ENCODE results near the gene RAB5A. TPM values are rescaled to one million over a fixed set of nuclear protein-coding genes. Genes with fewer than 3 reads are reported as not detected.

Gene RAB5A
- total RNA-seq, 1 experiment from 2014 or later = 49.7 TPM

DNA sequence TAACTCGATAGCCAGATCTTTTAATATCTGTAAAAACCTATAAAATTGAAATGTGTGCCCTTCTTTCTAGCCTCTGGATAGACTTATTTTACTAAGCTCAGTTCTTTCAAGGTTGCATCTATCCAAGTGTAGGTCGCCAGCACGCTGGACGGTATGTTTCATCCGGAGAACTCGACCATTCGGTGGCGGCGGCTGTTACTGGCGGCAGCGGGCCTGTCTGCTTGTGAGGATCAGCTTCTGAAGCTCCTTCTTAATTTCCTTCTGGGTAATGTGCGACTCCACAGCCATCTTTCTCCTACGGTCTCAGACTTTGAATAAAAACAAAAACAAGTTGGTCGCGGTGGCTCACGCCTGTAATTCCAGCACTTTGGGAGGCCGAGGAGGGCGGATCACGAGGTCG, 61.1 kb downstream of the RAB5A start:
- H3K4me1 ChIP-seq (ENCODE audit: insufficient read depth, low read length, poor library complexity, severe bottlenecking) = no peaks in the 10 kb centered on the region
- no peaks in the 10 kb centered on the region for H3K27me3 ChIP-seq (replicated peaks; ENCODE audit: insufficient read depth, low read depth, low read length, poor library complexity)
- intact Hi-C loops (cut with micrococcal nuclease; ENCODE audit: unreplicated experiment) = no loop called here
- TF ChIP-seq EZH2 (IDR thresholded peaks at IDR 0.05; ENCODE audit: borderline replicate concordance, low read depth, low read length, poor library complexity, severe bottlenecking) = no peak
- TF ChIP-seq, protein P1, sequence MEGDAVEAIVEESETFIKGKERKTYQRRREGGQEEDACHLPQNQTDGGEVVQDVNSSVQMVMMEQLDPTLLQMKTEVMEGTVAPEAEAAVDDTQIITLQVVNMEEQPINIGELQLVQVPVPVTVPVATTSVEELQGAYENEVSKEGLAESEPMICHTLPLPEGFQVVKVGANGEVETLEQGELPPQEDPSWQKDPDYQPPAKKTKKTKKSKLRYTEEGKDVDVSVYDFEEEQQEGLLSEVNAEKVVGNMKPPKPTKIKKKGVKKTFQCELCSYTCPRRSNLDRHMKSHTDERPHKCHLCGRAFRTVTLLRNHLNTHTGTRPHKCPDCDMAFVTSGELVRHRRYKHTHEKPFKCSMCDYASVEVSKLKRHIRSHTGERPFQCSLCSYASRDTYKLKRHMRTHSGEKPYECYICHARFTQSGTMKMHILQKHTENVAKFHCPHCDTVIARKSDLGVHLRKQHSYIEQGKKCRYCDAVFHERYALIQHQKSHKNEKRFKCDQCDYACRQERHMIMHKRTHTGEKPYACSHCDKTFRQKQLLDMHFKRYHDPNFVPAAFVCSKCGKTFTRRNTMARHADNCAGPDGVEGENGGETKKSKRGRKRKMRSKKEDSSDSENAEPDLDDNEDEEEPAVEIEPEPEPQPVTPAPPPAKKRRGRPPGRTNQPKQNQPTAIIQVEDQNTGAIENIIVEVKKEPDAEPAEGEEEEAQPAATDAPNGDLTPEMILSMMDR (conservative IDR thresholded peaks at IDR 0.05; ENCODE audit: low read depth, low read length) = no peak
- no peak overlapping the region for H3K4me3 ChIP-seq (ENCODE audit: low read depth, low read length, poor library complexity, severe bottlenecking)
- ChIA-PET CTCF (no interaction called here), POLR2A (ENCODE audit: low non-redundant PET) (no interaction called here)
- no TSS peak for BruUV-seq (replicated peaks)
- no peak for DNase-seq (ENCODE audit: low spot score)
- no peaks in the 10 kb centered on the region for H3K9me3 ChIP-seq (ENCODE audit: low read depth, low read length, poor library complexity, severe bottlenecking)
- H3K36me3 ChIP-seq (ENCODE audit: insufficient read depth, low read length, poor library complexity, severe bottlenecking) = no peaks in the 10 kb centered on the region
- H3K27ac ChIP-seq (ENCODE audit: low read depth, low read length, poor library complexity, severe bottlenecking) = no peak overlapping the region

DNA sequence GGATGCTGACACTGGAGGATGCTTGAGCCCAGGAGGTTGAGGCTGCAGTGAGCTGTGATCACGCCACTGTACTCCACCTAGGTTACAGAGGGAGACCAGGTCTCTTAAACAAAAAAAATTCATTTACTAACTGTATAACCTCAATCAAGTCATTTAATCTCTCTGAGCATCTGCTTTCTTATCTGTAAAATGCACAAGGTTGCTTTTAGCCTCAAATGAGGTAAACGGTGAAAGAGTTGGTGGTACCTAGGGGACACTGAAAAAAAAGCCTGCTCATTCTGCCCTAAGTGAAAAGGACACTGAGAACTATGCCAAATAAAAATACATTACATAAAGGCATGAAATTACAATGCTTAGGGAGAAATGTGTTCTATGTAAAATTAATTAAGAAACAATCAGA, 61.7 kb downstream of the RAB5A start:
- Histone ChIP-seq H3K27ac (ENCODE audit: low read depth, low read length, poor library complexity, severe bottlenecking) (no peak overlapping the region), H3K4me1 (ENCODE audit: insufficient read depth, low read length, poor library complexity, severe bottlenecking) (no peaks in the 10 kb centered on the region), H3K4me3 (ENCODE audit: low read depth, low read length, poor library complexity, severe bottlenecking) (no peak overlapping the region), H3K9me3 (ENCODE audit: low read depth, low read length, poor library complexity, severe bottlenecking) (no peaks in the 10 kb centered on the region), H3K27me3 (replicated peaks; ENCODE audit: insufficient read depth, low read depth, low read length, poor library complexity) (no peaks in the 10 kb centered on the region), H3K36me3 (ENCODE audit: insufficient read depth, low read length, poor library complexity, severe bottlenecking) (no peaks in the 10 kb centered on the region)
- ChIA-PET POLR2A (ENCODE audit: low non-redundant PET) (no interaction called here), CTCF (no interaction called here)
- BruUV-seq (replicated peaks) = no TSS peak
- DNase-seq (ENCODE audit: low spot score) = no peak
- TF ChIP-seq, protein P1 (conservative IDR thresholded peaks at IDR 0.05; ENCODE audit: low read depth, low read length) = no peak
- no peak for TF ChIP-seq EZH2 (IDR thresholded peaks at IDR 0.05; ENCODE audit: borderline replicate concordance, low read depth, low read length, poor library complexity, severe bottlenecking)
- intact Hi-C loops (cut with micrococcal nuclease; ENCODE audit: unreplicated experiment) = no loop called here

DNA sequence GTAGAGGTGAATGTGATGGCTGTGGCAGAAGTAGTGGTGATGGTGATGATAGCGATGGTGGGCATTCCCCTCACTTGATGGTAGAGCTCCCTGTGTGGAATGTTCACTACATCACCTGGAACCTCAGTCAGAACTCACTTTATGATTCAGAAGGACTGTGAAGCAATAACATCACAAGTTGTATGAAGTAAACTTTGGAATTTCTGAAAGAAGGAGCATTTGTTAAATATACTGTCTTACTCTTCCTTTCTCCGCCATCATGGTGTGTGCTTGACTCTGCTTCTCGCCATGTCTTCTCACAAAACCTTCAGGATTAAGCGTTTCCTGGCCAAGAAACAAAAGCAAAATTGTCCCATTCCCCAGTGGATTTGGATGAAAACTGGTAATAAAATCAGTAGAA, 65.3 kb downstream of the RAB5A start, which contains the start of gene PP2D1:
PP2D1 (minus strand) TSS at position 101 of the 400 bp plus-strand sequence. CDS start 192 bp downstream, outside the sequence.
- TF ChIP-seq, protein P1 (conservative IDR thresholded peaks at IDR 0.05; ENCODE audit: low read depth, low read length) = no peak
- no peak for TF ChIP-seq EZH2 (IDR thresholded peaks at IDR 0.05; ENCODE audit: borderline replicate concordance, low read depth, low read length, poor library complexity, severe bottlenecking)
- ChIA-PET CTCF (no interaction called here), POLR2A (ENCODE audit: low non-redundant PET) (no interaction called here)

More for the DNA sequence above, 65.3 kb downstream of the RAB5A start, which contains the start of gene PP2D1:
- no TSS peak for BruUV-seq (replicated peaks)
- H3K27ac ChIP-seq (ENCODE audit: low read depth, low read length, poor library complexity, severe bottlenecking) = no peak within 1 kb of the TSS
- H3K27me3 ChIP-seq (replicated peaks; ENCODE audit: insufficient read depth, low read depth, low read length, poor library complexity) = no peaks in the 10 kb centered on the region
- no peaks in the 10 kb centered on the region for H3K9me3 ChIP-seq (ENCODE audit: low read depth, low read length, poor library complexity, severe bottlenecking)
- H3K4me1 ChIP-seq (ENCODE audit: insufficient read depth, low read length, poor library complexity, severe bottlenecking) = no peaks in the 10 kb centered on the region
- no peak for DNase-seq (ENCODE audit: low spot score)
- no peak within 1 kb of the TSS for H3K4me3 ChIP-seq (ENCODE audit: low read depth, low read length, poor library complexity, severe bottlenecking)
- intact Hi-C loops (cut with micrococcal nuclease; ENCODE audit: unreplicated experiment) = no loop called here
- H3K36me3 ChIP-seq (ENCODE audit: insufficient read depth, low read length, poor library complexity, severe bottlenecking) = no peaks in the 10 kb centered on the region
